Fibroblast of lung (primary cell): ENCODE results near the gene ALS2.

Experiments
- CTCF ChIP-seq, 2 donors: IDR thresholded peaks in 1 of 2; conservative IDR thresholded peaks in 1 of 2; 1 replicate in 1 of 2; 2 replicates in 1 of 2; pipeline ENCODE4 v1.5.1; 2011 to 2012; ENCODE audit warnings: low read length in 2 of 2, control low read depth in 1 of 2, inconsistent platforms in 1 of 2, low read depth in 1 of 2, mild to moderate bottlenecking in 1 of 2
- EZH2 ChIP-seq: IDR thresholded peaks from 2 replicates; pipeline ENCODE4 v1.5.1; 2012; ENCODE audit warnings: low read length, control low read depth, mild to moderate bottlenecking; ENCODE audit errors: missing control alignments

- TF ChIP-seq CTCF (conservative IDR thresholded peaks at IDR 0.05 in 1 of 2, IDR thresholded peaks at IDR 0.05 in 1 of 2; ENCODE audit: low read depth in 1 of 2, low read length in 2 of 2), result no peak
- no peak for TF ChIP-seq EZH2
These were observed 3.8 kb upstream of the ALS2 start for GRCh38 chr2:201784563-201784962.
